ENCODE results near the gene C13orf46. TPM values are rescaled to one million over a fixed set of nuclear protein-coding genes. Genes with fewer than 3 reads are reported as not detected.
A peak's percentile ranks its signal among the peaks of the same experiment; 100 is the strongest.

The C13orf46 gene
- total and polyA plus RNA-seq, 2 donors (not counting 1 experiment from before 2014, with no cell fraction given): 0.50 to 0.56 TPM

- Histone ChIP-seq H3K27me3 (ENCODE audit: control insufficient read depth, insufficient read depth, low read length) (no peaks in the 10 kb centered on the region), H3K36me3 (ENCODE audit: control insufficient read depth, insufficient read depth, low read length) (peaks cover 53% of the 10 kb centered on the region), H3K4me2 (ENCODE audit: extremely low read depth, insufficient read depth, low read length) (no peak overlapping the region), H3K9ac (ENCODE audit: insufficient read depth, low read length) (no peak overlapping the region), H4K20me1 (ENCODE audit: control insufficient read depth, extremely low read depth, insufficient read depth, low read length) (no peaks in the 10 kb centered on the region), H3K9me3 (ENCODE audit: control insufficient read depth, insufficient read depth, low read depth, low read length) (no peaks in the 10 kb centered on the region), H2AFZ (ENCODE audit: low read length) (no peak overlapping the region), H3K27ac (ENCODE audit: insufficient read depth, low read length) (no peak overlapping the region), H3K4me1 (ENCODE audit: control insufficient read depth, extremely low read depth, insufficient read depth, low read length) (no peaks in the 10 kb centered on the region), H3K4me3 (replicated peaks in 1 of 4; ENCODE audit: control extremely low read depth in 1 of 4, insufficient read depth in 1 of 4, low read depth in 3 of 4, low read length in 4 of 4) (no peak overlapping the region), H3K79me2 (ENCODE audit: control insufficient read depth, insufficient read depth, low read length) (no peaks in the 10 kb centered on the region)
- DNase-seq (ENCODE audit: low read depth in 2 of 2): peak; percentile 42 to 50
- TF ChIP-seq CTCF (conservative IDR thresholded peaks at IDR 0.05 in 1 of 2, IDR thresholded peaks at IDR 0.05 in 1 of 2; ENCODE audit: low read depth in 1 of 2, low read length in 2 of 2) (peak; percentile 16 to 29), EZH2 (IDR thresholded peaks at IDR 0.05; ENCODE audit: low read length, missing control alignments) (no peak)
Measured at GRCh38 chr13:114017028-114017630, 43.3 kb upstream of the C13orf46 start.

GRCh38 chr13:114016321-114017027, 42.6 kb upstream of the C13orf46 start:
- Histone ChIP-seq H3K4me3 (replicated peaks in 1 of 4; ENCODE audit: control extremely low read depth in 1 of 4, insufficient read depth in 1 of 4, low read depth in 3 of 4, low read length in 4 of 4) (no peak overlapping the region), H3K4me1 (ENCODE audit: control insufficient read depth, extremely low read depth, insufficient read depth, low read length) (no peaks in the 10 kb centered on the region), H3K4me2 (ENCODE audit: extremely low read depth, insufficient read depth, low read length) (no peak overlapping the region), H3K79me2 (ENCODE audit: control insufficient read depth, insufficient read depth, low read length) (no peaks in the 10 kb centered on the region), H3K27ac (ENCODE audit: insufficient read depth, low read length) (no peak overlapping the region), H3K36me3 (ENCODE audit: control insufficient read depth, insufficient read depth, low read length) (peaks cover 49% of the 10 kb centered on the region), H2AFZ (ENCODE audit: low read length) (no peak overlapping the region), H3K9me3 (ENCODE audit: control insufficient read depth, insufficient read depth, low read depth, low read length) (no peaks in the 10 kb centered on the region), H3K27me3 (ENCODE audit: control insufficient read depth, insufficient read depth, low read length) (no peaks in the 10 kb centered on the region), H3K9ac (ENCODE audit: insufficient read depth, low read length) (no peak overlapping the region), H4K20me1 (ENCODE audit: control insufficient read depth, extremely low read depth, insufficient read depth, low read length) (no peaks in the 10 kb centered on the region)
- DNase-seq (ENCODE audit: low read depth in 2 of 2): no peak
- no peak for TF ChIP-seq EZH2 (IDR thresholded peaks at IDR 0.05; ENCODE audit: low read length, missing control alignments)
- no peak for TF ChIP-seq CTCF (conservative IDR thresholded peaks at IDR 0.05 in 1 of 2, IDR thresholded peaks at IDR 0.05 in 1 of 2; ENCODE audit: low read depth in 1 of 2, low read length in 2 of 2)

- no peak overlapping the region for H3K9ac ChIP-seq (ENCODE audit: insufficient read depth, low read length)
- H3K27me3 ChIP-seq (ENCODE audit: control insufficient read depth, insufficient read depth, low read length): no peaks in the 10 kb centered on the region
- H2AFZ ChIP-seq (ENCODE audit: low read length): no peak overlapping the region
- H3K36me3 ChIP-seq (ENCODE audit: control insufficient read depth, insufficient read depth, low read length): peaks cover 47% of the 10 kb centered on the region
- no peaks in the 10 kb centered on the region for H3K9me3 ChIP-seq (ENCODE audit: control insufficient read depth, insufficient read depth, low read depth, low read length)
- H3K27ac ChIP-seq (ENCODE audit: insufficient read depth, low read length): no peak overlapping the region
- H4K20me1 ChIP-seq (ENCODE audit: control insufficient read depth, extremely low read depth, insufficient read depth, low read length): no peaks in the 10 kb centered on the region
- H3K4me1 ChIP-seq (ENCODE audit: control insufficient read depth, extremely low read depth, insufficient read depth, low read length): no peaks in the 10 kb centered on the region
- no peak overlapping the region for H3K4me3 ChIP-seq (replicated peaks in 1 of 4; ENCODE audit: control extremely low read depth in 1 of 4, insufficient read depth in 1 of 4, low read depth in 3 of 4, low read length in 4 of 4)
- TF ChIP-seq CTCF (conservative IDR thresholded peaks at IDR 0.05 in 1 of 2, IDR thresholded peaks at IDR 0.05 in 1 of 2; ENCODE audit: low read depth in 1 of 2, low read length in 2 of 2) (no peak), EZH2 (IDR thresholded peaks at IDR 0.05; ENCODE audit: low read length, missing control alignments) (no peak)
- no peaks in the 10 kb centered on the region for H3K79me2 ChIP-seq (ENCODE audit: control insufficient read depth, insufficient read depth, low read length)
- no peak for DNase-seq (ENCODE audit: low read depth in 2 of 2)
- H3K4me2 ChIP-seq (ENCODE audit: extremely low read depth, insufficient read depth, low read length): no peak overlapping the region
Measured at GRCh38 chr13:114015969-114016295, 42.1 kb upstream of the C13orf46 start.

Data from fibroblast of lung (primary cell).